Islet precursor cell (in vitro differentiated cells): Measurements from ENCODE around the gene KYAT1.
"Not testable (repeated sequence)": the region's sequence is repeated elsewhere in the genome, so short reads cannot be mapped to it uniquely, and the experiment has no call there.

Experiments
- DNase-seq: peaks from one replicate; pipeline ENCODE4 v3.0.0-alpha.2; 2018

KYAT1 gene

DNA sequence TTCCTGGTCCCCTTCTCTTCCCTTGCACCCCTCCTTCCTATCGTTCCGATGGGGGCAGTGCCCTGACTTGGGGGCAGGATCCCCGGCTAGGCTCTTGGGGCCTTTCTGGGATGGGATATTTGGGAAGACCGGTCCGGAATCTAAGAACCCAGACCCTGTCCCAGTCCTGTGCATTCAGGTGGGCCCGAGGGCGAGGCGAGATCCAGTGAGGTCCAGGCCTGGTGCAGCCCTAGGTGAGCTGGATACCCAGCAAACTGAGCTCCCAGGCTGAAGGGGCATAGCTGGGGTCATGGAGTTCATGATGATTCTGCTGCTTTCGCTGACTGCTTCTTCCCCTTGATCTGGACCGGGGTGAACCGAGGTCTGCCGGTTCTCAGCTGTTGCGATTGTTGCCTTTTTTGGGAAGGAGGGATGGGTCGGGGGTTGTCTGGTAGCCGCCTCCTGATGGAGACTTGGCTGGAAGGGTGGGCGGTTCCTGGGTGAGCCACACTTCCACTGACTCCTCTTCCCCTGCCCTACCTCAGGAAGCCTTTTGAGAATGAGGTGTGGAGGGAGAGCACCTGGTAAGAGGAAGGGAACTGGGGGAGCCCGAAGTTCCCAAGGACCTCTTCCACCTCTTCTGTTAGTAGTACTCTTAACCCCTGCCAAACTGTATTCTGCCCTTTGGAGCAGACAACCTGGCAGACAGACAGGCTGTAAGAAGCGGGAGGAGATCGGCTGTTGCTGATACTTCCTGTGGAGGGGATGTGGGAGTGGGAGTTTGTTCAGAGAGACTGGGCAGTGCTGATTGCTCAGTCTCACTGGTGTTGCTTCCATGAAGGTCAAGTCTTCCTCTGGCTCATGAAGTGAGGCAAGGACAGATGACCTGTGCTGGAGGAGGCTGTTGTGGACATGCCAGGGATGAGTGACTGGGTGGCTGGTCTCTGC lies 1.2 kb upstream of the KYAT1 start:
- peak; percentile 77 for DNase-seq

DNA sequence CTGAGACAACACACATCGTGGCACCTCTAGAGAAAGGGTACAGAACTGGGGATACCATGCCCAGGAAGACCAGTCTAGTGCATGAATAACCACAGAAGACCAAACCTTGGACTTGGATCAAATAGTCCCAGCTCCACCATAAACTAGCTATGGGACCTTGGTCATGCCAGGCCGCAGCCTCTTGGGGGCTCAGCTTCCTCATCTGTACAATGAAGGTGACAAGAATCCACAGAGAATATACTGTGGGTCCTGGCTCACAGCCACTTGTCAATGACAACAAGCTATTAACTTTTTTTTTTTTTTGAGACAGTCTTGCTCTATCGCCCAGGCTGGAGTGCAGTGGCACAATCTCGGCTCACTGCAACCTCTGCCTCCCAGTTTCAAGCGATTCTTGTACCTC lies 3.9 kb downstream of the KYAT1 start:
- DNase-seq, result no peak

DNA sequence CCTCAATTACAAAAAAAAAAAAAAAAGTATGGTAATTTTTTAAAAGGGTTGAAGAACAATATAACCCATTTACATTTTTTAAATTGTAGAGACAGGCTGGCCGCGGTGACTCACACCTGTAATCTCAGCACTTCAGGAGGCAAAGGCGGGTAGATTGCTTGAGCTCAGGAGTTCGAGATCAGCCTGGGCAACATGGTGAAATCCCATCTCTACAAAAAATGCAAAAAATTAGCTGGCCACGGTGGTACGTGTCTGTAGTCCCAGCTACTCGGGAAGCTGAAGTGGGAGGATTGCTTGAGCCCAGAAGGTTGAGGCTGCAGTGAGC lies 10.8 kb downstream of the KYAT1 start:
- not testable (repeated sequence) for DNase-seq

DNA sequence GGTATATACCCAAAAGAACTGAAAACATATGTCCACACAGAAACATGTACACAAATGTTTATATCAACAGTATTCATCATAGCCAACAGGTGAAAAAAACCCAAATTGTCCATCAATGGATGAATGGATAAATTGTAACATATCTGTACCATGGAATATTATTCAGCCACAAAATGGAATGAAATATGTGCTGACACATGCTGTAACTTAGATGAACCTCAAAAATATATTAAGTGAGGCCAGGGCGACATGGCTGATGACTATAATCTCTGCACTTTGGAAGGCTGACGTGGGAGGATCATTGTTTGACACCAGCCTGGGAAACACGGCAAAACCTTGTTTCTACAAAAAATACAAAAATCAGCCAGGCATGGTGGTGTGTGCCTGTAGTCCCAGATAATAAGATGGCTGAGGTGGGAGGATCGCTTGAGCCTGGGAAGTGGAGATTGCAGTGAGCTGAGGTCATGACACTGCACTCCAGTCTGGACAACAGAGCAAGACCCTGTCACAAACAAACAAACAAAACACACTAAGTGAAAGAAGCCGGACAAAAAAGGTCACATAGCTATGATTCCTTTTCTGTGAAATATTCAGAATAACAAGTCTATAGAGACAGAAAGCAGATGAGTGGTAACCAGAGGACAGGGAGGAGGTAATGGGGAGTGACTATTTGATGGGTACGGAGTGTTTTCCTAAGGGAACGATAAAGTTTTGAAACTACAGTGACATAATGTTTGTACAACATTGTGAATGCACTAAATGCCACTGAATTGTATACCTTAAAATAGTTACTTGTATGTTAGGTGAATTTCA lies 11.4 kb downstream of the KYAT1 start:
- no peak for DNase-seq

DNA sequence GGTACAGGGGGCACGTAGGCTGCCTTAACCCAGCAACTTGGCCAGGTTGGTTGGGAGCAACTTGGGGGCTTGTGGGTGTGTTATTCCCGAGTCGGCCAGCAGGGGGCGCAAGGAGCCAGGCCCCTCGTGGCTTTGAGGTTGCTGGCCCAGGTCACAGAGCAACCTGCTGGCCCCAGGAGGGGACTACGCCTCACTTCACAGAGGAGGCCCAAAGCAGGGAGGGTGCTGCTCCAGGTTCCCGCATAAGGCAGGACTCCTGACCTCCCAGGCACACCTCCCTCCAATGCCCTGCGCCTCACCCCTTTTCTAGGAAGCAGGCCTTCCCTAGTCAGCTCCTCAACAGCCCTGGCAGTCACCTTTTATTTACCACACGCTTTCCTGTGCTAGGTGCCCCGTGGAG lies 18.1 kb downstream of the KYAT1 start:
- DNase-seq, result peak; percentile 91

DNA sequence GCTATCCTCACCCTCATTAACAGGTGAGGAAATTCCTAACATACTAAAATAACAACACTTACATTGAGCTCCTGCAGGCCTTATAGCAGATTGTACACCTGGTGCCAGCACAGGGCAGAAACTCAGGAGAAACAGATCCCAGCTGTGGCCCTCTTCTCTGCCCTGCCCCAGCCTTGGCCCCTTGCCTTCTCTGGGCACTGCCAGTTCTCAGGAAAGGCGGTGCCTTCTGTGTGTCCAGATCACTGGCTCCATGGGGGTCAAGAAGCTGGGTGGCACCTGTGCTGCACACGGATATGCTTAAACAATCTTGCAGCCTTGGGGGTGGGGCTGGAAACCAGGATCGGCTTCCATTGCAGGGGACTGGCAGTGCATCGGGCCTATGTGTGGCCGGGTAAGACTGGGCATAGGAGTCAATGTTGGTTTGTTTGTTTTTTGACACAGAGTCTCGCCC lies 19.3 kb downstream of the KYAT1 start:
- no peak for DNase-seq

DNA sequence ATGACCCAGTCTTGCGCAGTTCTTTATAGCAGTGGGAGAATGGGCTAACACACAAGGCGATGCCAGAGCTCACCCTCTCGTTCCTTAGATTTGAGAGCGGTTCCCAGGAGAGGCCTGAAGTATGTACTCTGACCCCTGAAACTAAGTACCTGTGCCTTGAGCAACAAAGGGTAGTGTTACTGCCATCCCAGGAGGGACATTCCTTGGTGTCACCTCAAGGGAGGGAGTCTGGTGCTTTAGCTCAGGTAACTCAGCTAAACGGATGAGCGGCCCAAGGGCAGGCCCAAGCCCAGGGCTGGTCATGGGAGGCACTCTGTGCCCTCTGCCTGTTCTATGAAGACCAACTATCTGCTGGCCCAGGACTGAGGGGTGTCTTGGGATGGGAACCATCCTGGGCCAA lies 20.2 kb downstream of the KYAT1 start:
- no peak for DNase-seq

DNA sequence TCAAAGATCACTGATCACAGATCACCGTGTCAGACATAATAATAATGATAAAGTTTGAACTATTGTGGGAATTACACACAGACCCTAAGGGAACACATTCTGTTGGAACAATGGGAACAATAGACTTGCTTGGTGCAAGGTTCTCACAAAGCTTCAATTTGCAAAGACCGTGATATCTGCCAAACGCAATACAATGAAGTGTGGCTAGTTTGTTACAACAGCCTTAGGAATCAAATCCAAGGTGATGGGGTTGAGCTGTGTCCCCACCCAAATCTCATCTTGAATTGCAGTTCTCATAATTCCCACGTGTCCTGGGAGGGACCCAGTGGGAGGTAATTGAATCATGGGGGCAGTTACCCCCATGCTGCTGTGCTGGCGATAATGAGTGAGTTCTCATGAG lies 20.8 kb downstream of the KYAT1 start:
- DNase-seq, result no peak

DNA sequence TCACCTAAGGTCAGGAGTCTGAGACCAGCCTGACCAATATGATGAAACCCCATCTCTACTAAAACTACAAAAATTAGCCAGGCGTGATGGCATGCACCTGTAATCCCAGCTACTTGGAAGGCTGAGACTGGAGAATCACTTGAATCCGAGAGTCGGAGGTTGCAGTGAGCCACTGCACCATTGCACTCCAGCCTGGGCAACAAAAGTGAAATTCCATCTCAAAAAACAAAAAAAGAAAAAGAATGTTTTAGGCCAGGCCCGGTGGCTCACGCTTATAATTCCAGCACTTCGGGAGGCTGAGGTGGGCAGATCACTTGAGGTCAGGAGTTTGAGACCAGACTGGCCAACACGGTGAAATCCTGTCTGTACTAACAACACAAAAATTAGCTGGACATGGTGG lies 23.3 kb downstream of the KYAT1 start:
- DNase-seq, result not testable (repeated sequence)

DNA sequence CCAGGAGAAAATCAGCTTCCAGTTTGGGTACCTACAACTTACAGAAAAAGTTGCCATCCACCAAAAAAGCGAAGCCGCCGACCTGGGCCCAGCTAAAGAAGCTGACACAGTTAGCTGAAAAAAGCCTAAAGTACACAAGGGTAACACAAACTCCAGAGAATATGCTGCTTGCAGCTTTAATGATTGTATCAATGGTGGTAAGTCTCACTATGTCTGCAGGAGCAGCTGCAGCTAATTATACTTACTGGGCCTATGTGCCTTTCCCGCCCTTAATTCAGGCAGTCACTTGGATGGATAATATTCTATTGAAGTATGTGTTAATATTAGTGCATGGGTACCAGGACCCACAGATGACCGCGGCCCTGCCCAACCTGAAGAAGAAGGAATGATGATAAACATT lies 27.3 kb downstream of the KYAT1 start:
- not testable (repeated sequence) for DNase-seq

DNA sequence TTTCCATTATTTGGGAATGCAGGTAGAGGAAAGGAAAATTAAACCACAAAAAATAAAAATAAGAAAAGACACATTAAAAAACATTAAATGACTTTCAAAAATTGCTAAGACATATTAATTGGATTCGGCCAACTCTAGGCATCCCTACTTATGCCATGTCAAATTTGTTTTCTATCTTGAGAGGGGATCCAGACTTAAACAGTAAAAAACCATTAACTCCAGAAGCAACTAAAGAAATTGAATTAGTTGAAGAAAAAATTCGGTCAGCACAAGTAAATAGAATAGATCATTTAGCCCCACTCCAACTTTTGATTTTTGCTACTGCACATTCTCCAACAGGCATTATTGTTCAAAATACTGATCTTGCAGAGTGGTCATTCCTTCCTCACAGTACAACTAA lies 29.1 kb downstream of the KYAT1 start:
- DNase-seq, result not testable (repeated sequence)

DNA sequence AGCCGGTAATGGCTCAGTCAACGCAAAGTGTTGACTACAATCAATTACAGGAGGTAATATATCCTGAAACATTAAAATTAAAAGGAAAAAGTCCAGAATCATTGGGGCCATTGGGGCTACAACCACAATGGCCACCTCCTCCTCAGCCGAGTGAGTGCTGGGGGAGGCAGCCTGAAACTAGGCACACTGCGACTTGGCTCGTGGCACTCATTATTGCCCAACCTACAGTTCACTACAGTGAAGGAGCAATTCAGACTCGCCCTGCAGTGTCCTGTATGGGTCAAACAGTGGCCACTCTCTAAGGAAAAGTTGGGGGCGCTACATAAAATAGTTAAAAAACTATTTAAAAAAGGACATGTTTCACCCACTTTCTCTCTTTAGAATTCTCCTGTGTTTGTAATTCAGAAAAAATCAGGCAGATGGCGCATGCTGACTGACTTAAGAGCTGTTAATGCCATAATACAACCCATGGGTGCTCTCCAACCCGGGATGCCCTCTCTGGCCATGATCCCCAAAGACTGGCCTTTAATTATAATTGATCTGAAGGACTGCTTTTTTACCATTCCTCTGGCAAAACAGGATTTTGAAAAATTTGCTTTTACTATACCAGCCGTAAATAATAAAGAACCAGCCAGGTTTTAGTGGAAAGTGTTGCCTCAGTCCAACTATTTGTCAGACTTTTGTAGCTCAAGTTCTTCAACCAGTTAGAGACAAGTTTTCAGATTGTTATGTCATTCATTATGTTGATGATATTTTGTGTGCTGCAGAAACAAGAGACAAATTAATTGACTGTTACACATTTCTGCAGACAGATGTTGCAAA lies 29.8 kb downstream of the KYAT1 start:
- not testable (repeated sequence) for DNase-seq

DNA sequence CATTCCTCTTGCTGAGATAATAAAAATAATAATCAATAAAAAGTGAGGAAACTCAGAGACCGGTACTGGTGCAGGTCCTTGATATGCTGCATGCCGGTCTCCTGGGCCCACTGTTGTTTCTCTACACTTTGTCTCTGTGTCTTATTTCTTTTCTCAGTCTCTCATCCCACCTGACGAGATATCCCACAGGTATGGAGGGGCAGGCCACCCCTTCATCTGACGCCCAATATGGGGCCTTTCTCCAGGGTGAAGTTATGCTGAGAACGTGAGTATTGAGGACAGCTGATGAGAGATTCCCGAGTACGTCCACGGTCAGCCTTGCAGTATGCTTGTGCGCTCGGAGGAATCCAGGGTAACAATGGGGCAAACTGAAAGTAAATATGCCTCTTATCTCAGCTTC lies 30.7 kb downstream of the KYAT1 start:
- not testable (repeated sequence) for DNase-seq

DNA sequence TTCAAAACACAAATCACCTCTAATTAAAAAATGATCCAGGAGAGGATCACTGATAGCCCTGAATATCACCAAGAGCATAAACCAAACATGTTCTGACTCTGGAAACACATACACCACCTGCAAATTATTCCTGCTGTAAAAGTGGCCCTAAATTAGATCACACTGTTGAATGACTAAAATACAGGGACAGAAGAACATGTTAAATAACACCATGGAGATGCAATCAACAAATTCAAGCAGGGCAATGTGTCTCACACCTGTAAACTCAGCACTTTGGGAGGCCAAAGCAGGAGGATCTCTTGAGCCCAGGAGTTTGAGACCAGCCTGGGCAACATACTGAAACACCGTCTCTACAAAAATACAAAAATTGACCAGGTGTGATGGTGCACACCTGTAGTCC lies 33.9 kb downstream of the KYAT1 start:
- DNase-seq, result no peak

DNA sequence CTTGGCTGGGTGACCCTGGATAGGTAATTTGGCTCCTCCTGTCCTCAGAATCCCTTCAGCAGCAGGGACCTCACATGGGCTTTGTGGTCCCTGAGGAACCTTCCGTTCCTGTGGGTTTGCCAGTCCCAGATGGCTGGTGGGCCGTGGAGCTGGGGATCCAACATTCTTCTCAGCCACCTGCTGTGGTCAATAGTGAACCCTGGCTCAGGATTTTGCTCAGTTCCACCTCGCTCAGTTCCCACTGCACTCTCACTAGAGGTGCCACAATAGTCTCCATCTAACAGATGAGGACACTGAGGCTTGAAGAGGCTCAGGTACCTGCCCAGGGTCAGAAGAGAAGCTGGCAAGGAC lies 35.1 kb downstream of the KYAT1 start:
- no peak for DNase-seq

DNA sequence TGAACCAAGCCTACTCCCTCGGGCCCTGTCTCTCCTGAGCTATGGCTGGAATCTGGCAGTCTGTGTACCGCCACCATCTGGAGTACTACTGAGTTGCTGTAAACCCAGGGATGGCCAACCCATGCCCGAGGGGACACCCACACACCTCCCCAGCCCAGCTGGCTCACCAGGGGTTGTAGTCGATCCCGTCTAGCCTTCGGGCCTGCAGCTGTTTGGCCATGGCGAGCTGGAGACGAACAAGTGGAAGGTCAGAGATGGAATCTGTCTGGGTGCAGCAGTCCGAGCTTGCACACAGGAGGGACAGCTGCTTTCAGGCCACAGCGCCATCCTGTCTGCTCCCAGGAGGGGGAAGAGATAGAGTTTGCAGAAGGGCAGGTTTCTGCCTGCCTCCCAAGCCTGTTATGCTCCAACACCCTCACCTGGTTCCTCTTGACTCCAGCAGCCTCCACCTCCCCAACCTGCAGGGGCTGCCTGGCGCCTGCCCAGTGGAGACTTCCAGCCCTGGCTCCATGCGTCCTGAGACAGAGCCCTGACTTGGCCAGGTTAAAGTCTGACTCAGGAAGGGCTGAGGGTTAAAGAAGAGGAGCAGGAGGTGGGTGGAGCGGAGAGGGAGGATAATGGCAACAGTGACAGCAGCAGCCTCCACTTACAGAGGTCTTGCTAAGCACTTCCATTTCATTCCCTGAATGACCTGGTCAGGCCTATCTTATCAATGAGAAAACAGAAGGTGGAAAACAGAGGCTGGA lies 36.4 kb downstream of the KYAT1 start:
- DNase-seq, result peak; percentile 87

DNA sequence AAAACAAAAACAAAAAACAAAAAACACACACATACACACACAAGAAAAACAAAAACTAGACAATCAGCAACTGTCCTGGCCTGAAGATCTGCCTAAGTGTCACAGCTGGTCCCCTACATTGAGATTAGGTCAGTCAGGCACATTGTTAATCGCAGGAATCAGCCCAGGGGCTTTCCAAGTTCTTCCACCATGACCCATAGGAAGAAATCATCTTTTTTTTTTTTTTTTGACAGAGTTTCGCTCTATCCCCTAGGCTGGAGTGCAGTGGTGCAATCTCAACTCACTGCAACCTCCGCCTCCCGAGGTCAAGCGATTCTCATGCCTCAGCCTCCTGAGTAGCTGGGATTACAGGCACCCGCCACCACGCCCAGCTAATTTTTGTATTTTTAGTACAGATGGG lies 38.6 kb downstream of the KYAT1 start:
- not testable (repeated sequence) for DNase-seq

DNA sequence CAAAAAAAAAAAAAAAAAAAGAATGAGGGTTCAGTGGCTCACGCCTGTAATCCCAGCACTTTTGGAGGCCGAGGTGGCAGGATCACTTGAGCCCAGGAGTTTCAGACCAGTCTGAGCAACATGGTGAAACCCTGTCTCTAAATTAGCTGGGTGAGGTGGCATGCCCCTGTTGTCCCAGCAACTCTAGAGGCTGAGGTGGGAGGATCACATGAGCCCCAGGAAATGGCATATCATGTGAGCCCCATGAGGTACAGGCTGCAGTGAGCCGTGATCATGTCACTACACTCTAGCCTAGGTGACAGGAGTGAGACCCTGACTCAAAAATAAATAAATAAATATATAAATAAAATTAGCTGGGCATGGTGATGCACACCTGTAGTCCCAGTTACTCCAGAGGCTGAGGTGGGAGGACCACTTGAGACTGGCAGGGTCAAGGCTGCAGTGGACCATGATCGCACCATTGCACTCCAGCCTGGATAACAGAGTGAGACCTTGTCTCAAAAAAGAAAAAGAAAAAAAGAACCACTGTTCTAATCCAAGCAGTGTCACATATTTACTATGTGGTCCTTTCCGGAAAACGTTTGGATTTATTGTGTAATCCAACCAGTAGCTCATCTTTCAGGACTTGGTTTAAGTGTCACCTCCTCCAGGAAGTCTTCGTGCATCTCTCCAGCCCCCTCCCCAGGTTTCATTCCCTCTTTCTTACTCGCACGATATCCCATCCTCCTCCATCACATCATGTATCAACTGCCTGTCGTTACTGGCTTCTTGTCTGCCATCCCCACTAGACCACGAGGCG lies 39.9 kb downstream of the KYAT1 start:
- no peak for DNase-seq

DNA sequence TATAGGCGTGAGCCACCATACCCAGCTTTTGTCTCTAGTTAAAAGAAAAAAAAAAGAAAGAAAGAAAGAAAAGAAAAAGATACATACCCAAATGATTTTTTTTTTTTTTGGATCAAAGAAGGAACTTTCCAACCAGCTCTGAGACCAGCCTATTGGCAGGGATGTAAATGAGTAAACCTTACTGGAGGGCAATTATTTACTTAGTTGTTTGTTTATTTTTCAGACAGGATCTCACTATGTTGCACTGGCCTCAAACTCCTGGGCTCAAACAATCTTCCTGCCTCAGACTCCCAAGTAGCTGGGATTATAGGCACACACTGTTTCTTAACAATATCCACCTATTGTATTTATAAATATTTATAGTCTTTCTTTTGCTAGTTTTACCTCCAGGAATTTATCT lies 41.2 kb downstream of the KYAT1 start:
- no peak for DNase-seq

DNA sequence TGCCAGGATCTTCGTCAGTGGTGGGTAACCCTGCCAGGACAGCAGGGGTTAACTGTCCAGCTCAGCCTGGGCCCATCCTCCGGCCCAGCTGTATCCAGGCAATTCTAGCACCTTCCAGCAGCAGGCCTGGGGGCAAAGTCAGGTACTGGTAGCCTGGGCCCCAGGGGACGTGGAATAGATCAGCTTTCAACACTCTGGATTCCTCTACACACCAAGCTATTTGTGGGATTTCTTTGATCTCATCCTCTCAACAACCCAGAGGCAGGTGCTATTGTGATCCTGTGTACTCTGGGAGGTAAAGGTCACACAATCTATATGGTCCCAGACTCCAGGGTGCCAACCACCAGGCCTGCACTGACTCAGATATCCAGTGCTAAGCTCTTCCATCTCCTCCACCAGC lies 43.4 kb downstream of the KYAT1 start:
- DNase-seq, result no peak

DNA sequence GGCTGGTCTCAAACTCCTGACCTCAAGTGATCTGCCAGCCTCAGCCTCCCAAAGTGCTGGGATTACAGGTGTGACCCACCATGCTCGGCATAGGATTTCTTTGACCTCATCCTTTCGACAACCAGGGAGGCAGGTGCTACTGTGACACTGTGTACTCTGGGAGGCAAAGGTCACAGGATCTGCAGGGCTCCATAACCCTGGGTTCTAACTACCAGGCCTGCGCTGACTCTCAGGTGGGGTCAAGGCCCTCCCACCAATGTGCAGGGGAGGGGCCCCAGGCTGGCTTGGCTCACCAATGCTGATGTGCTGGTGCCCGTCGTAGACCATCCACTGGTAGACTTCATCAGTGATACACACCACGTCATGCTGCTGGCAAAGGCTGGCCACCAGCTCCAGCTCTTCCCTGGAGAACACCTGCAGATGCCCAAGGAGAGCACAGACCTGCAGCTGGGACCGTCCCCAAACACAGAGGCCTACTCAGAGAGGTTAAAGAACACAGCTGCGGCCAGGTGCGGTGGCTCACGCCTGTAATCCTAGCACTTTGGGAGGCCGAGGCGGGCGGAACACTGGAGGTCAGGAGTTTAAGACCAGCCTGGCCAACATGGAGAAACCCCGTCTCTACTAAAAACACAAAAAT lies 45.1 kb downstream of the KYAT1 start:
- no peak for DNase-seq
